GM21390 (cell line): ENCODE data around the gene ADGRL1.
"Not testable (repeated sequence)": the region's sequence is repeated elsewhere in the genome, so short reads cannot be mapped to it uniquely, and the experiment has no call there.

Experiments
- ATAC-seq: cut with Tn5 transposase; IDR thresholded peaks from one replicate; pipeline ENCODE4 v1.9.1; 2021; ENCODE audit not compliant: unreplicated experiment

Gene ADGRL1

DNA sequence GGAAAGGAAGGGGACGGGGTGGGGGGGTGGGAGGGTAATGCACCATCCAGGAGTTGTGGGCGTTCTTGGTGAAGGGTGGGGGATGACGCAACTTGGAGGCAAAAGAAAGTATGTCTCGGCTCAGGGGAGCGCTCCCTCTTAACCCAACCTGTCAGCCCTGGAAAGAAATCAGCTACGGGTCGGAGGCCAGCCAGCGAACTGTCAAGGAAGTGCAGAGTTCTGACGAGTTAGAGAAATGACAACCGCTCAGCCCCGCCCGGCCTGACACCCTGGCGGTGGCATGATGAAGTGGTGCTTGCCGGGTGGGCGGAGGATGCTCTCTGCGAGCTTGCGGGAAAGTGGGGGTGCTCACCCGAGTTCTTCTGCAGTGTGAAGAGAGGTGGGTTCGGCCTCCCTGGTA lies 15.4 kb upstream of the ADGRL1 start:
- not testable (repeated sequence) for ATAC-seq

DNA sequence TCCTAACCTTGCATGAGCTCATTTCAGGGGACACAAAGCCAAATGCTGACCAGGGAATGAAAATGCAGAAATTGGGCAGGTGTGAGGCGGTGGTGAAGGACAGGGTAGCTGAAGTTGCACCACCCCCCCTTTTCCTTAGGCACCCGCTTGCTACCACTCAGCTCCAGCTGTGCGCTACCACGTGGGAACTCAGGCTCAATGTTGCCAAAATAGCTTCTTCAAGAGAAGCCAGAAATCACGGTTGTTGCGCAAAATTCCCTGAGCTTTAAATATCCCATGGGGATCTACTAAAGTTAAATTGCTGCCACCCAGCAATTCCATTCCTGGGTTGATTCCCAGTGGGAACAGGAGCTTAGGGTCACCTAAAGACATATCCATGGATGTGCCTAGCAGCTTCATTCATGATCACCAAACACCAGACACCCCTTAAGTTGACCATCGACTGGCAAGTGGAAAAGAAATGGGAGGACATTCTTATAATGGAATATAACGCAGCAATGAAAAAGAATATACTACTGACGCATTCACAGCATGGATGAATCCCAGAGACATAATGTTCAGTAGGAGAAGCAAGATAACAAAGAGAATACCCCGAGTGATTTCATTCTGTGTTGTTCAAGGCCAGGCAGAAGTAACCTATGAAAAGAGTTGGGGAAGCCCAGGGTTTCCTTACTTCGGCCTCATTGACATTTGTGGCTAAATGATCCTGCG lies 12.8 kb upstream of the ADGRL1 start:
- no peak for ATAC-seq

DNA sequence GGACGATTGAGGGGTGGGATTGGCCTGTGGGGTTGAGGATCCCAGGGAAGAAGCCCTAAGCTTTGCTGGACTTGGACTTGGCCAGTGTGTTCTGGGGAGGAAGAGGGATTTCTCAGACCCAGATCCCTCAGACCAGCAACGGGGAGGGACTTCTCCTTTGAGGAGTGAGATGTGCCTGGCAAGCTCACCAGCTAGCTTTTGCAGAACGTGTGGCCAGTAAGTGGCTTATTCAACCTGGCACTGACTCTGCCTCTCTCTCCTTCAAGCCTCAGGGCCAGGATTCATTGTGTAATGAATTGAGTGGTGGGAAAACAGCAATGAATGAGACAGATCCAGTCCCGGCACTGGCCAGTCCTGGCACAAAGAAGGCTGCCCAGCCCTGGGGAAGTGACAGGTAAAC lies 11.9 kb upstream of the ADGRL1 start:
- ATAC-seq: not testable (repeated sequence)

DNA sequence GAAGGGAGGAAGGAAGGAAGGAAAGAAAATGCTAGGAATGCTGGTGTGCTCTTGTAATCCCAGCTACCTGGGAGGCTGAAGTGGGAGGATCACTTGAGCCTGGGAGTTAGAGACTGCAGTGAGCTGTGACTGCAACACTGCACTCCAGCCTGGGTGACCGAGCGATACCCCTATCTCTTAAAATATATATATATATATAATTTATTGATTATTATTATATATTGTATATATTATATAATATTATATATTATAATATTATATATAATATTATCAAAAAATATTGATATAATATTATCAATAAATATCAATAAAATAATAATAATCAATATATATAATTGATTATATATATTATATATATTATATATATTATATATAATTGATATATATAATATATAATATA lies 8.6 kb upstream of the ADGRL1 start:
- ATAC-seq: no peak

DNA sequence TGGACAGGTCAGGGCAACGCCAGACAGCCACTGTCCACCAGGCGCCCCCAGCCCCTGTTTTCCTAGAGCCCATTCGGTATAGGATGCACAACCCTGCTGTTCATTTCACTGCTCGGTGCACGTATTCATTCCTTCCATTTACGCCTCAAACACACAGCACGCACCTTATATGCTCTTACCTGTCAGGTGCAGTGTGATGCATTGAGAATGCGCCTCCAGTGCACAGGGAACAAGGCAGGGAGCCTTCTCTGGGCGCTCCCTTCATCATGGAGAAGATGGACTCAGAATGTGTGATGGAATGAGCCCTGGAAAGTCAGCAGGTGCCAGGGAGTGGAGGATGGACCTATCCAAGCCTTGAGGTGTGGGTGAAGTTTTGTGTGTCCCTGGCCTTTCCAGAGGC lies 4.2 kb upstream of the ADGRL1 start:
- not testable (repeated sequence) for ATAC-seq

GRCh38 chr19:14209401-14209800 lies 3.4 kb upstream of the ADGRL1 start:
- not testable (repeated sequence) for ATAC-seq

DNA sequence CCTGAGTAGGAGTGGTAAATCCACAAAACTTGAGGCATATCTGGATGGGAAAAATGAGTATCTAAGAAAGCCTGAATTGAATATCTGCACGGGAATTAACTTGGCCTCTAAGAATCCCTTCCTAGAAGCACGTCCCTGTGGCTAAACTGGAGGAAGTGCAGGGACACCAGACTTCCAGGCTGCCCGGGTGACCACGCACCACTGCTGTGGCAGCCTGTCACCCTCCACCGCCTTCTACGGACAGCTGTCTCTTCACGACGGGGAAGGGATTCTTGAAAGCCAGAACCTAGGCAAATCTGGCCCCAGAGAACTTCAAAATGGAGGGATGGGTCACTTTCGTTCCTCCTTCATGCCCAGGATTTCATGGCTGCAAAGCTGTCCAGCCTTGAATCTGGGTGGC lies 2.5 kb upstream of the ADGRL1 start:
- ATAC-seq: not testable (repeated sequence)

DNA sequence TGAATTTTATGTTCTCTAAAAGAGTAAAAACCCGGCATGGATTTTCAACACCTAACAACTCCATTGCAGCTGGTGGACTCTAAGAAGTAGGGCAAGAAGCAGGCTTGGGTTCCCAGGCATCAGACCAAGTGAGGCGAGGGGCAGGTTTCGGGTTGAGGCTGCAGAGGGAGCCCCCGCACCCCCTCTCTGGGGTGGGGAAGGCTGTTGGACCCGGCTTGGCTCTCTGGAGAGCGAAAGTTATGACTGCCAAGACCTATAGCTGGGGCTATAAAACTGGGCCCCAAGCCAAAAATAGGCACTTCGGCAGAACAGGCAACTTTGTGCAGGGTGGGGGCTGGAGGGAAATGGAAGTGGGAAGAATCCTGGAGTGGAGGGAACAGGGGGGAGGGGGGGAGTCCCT lies 1.8 kb upstream of the ADGRL1 start:
- ATAC-seq: not testable (repeated sequence)

- ATAC-seq: not testable (repeated sequence)
Observed at GRCh38 chr19:14206737-14207726, 1.1 kb upstream of the ADGRL1 start.

GRCh38 chr19:14206308-14206707 lies 339 bp upstream of the ADGRL1 start:
- ATAC-seq: not testable (repeated sequence)

DNA sequence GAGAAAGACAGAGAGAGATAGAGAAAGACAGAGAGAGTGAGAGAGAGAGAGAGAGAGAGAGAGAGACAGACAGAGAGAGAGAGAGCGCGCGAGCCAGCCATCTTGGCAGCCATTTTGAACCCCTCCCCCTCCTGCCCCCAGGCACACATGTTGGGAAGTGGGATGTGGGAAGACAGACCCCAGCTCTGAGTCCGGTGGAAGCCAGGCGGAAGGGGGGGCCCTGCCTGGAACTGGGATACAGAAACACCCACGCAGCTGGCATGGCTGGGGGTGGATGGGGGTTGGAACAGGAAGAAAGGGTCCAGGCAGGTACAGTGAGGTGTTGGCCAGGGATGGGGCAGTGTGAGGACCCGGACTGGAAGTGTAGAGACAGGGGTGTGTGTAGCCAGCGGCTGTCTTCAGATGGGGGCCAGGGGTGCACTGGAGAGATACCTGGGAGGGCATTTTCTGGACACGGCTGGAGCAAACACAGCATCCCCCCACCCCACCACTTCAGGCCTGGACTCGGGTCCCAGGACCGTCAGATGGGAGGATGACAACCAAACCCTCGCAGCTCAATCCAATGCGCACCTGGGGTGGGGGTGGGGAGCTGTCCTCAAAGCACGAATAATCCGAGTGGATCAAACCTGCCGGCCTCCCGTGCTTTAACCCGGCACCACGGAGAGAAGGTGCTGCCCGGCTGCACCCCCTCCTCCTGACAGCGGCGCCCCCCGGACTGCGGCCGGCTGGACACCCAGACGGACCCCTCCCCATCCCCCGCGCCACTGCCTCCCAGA lies 1.1 kb downstream of the ADGRL1 start:
- ATAC-seq: not testable (repeated sequence)

- not testable (repeated sequence) for ATAC-seq
Observed at GRCh38 chr19:14204219-14204618, 1.8 kb downstream of the ADGRL1 start.

GRCh38 chr19:14203788-14204187 lies 2.2 kb downstream of the ADGRL1 start:
- not testable (repeated sequence) for ATAC-seq

- ATAC-seq: no peak
Observed at GRCh38 chr19:14203177-14203576, 2.8 kb downstream of the ADGRL1 start.

GRCh38 chr19:14201481-14201880 lies 4.5 kb downstream of the ADGRL1 start:
- not testable (repeated sequence) for ATAC-seq

DNA sequence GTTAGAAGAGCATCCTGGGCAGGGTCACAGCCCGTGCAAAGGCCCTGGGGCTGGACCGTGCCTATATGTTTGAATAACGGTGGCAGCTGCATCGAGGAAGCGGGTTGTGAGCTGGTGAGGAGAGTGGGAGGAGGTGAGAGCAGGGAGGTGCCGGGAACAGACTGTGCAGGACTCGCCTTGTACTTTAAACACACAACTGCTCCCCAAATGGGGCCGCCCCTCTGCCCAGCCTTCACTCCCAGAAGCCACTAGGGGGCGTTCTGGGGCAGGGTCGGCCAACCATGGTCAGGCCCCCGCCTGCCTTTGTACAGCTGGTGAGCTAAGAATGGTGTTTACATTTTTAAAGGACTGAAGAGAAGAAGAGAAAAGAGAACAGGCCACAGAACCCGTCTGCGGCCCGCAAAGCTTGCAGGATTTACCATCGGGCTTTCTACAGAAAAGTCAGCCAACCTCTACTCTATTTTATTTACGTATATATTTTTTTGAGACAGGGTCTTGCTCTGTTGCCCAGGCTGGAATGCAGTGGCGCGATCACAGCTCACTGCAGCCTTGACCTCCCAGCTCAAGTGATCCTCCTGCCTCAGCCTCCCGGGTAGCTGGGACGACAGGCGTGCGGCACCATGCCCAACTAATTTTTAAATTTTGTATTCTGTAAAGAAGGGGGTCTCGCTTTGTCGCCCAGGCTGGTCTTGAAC lies 5.7 kb downstream of the ADGRL1 start:
- not testable (repeated sequence) for ATAC-seq

GRCh38 chr19:14198384-14199376 lies 7.3 kb downstream of the ADGRL1 start:
- ATAC-seq: no peak

DNA sequence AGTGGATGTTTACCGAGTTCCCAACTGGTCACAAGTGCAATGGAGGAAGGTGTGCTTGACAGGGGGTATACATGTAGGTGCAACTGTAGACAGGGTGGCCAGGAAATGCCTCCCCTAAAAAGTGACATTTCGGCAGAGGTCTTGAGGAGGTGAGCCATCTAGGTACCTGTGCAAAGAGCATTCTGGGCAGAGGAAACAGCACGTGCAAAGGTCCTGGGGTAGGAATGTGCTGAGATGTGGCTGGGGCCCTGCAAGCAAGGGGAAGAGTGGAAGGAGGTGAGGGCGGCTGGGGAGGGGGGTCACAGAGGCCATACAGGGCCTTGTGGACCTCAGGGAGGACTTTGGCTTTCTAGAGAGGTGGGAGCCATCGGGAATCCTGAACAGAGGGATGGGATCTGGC lies 8.1 kb downstream of the ADGRL1 start:
- no peak for ATAC-seq

GRCh38 chr19:14197288-14197687 lies 8.7 kb downstream of the ADGRL1 start:
- ATAC-seq: not testable (repeated sequence)
